ENCODE results near the gene DMC1. TPM values are rescaled to one million over a fixed set of nuclear protein-coding genes. Genes with fewer than 3 reads are reported as not detected.
A peak's percentile ranks its signal among the peaks of the same experiment; 100 is the strongest.
"Not testable (repeated sequence)": the region's sequence is repeated elsewhere in the genome, so short reads cannot be mapped to it uniquely, and the experiment has no call there.

DMC1 gene
- total RNA-seq, 1 donor from 2014 or later = 22.8 TPM

GRCh38 chr22:38477585-38477984 is 92.4 kb downstream of the DMC1 start:
- H3K36me3 ChIP-seq = peaks cover 3% of the 10 kb centered on the region
- H3K4me1 ChIP-seq = no peaks in the 10 kb centered on the region
- H3K9ac ChIP-seq = no peak overlapping the region
- peaks cover 18% of the 10 kb centered on the region for H3K36me3 Mint-ChIP-seq
- H3K9me3 ChIP-seq (ENCODE audit: low read depth) = no peaks in the 10 kb centered on the region
- H3K27ac Mint-ChIP-seq = no peak overlapping the region
- peaks cover 48% of the 10 kb centered on the region for H3F3A ChIP-seq (ENCODE audit: low read depth)
- no peak overlapping the region for H3K27ac ChIP-seq
- no peaks in the 10 kb centered on the region for H3K9me3 Mint-ChIP-seq
- H3K4me3 ChIP-seq = no peak overlapping the region
- H4K20me1 ChIP-seq (ENCODE audit: low read depth) = peaks cover 3% of the 10 kb centered on the region
- H2AFZ ChIP-seq (replicated peaks) = no peak overlapping the region
- H3K79me2 ChIP-seq (ENCODE audit: low read depth) = no peaks in the 10 kb centered on the region
- H3K27me3 ChIP-seq = no peaks in the 10 kb centered on the region
- no peak for DNase-seq (ENCODE audit: low spot score)
- TF ChIP-seq EZH2 (IDR thresholded peaks at IDR 0.05) = no peak
- no peak for TF ChIP-seq CTCF (IDR thresholded peaks at IDR 0.05)
- TF ChIP-seq EZH2phosphoT487 (IDR thresholded peaks at IDR 0.05) = no peak
- H3K4me2 ChIP-seq = no peak overlapping the region
- H3K27me3 Mint-ChIP-seq (ENCODE audit: insufficient read depth, low read depth) = peaks cover 3% of the 10 kb centered on the region
- peak overlapping the region; percentile 41 for H3K4me3 Mint-ChIP-seq
- peaks cover 6% of the 10 kb centered on the region for H3K4me1 Mint-ChIP-seq

DNA sequence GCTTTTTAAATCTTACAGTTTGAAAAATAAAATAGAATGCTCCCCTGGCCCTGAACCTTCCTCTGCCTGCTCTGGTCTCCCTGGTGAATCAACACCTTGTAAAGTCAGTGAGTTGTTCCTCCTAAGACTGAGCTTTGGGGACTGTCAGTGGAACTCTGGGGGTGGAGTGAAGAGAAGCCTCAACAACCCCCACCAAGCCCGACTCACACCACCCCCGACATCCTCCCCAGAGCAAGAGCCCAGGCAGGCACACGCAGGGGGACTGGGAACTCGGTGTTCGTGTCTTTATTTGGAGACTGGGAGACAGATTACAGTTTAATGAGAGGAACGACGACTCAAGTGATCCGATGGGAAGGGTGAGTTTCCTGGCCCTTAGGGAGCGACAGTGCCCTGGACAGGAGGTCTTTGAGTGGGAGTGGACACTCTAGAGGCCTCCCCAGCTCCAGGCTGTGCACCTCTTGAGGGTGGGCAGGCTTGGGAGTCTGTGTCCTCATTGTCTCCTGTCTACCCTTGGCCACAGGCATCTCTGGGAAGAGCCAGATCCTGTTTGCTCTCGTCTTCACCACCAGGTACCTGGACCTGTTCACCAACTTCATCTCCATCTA is 95.9 kb downstream of the DMC1 start:
- Mint-ChIP-seq H3K9me3 (no peaks in the 10 kb centered on the region), H3K36me3 (no peaks in the 10 kb centered on the region), H3K27ac (no peak overlapping the region), H3K4me3 (no peak overlapping the region), H3K4me1 (peaks cover 2% of the 10 kb centered on the region), H3K27me3 (ENCODE audit: insufficient read depth, low read depth) (peaks cover 11% of the 10 kb centered on the region)
- Histone ChIP-seq H3K4me2 (no peak overlapping the region), H3K9ac (no peak overlapping the region), H3K79me2 (ENCODE audit: low read depth) (no peaks in the 10 kb centered on the region), H3K27me3 (peaks cover 3% of the 10 kb centered on the region), H3K9me3 (ENCODE audit: low read depth) (no peaks in the 10 kb centered on the region), H3K36me3 (no peaks in the 10 kb centered on the region), H3F3A (ENCODE audit: low read depth) (peaks cover 13% of the 10 kb centered on the region), H2AFZ (replicated peaks) (no peak overlapping the region), H3K27ac (no peak overlapping the region), H4K20me1 (ENCODE audit: low read depth) (no peaks in the 10 kb centered on the region), H3K4me1 (no peaks in the 10 kb centered on the region), H3K4me3 (no peak overlapping the region)
- TF ChIP-seq CTCF (IDR thresholded peaks at IDR 0.05) = no peak
- TF ChIP-seq EZH2 (IDR thresholded peaks at IDR 0.05) = no peak
- TF ChIP-seq EZH2phosphoT487 (IDR thresholded peaks at IDR 0.05) = no peak
- DNase-seq (ENCODE audit: low spot score) = no peak

DNA sequence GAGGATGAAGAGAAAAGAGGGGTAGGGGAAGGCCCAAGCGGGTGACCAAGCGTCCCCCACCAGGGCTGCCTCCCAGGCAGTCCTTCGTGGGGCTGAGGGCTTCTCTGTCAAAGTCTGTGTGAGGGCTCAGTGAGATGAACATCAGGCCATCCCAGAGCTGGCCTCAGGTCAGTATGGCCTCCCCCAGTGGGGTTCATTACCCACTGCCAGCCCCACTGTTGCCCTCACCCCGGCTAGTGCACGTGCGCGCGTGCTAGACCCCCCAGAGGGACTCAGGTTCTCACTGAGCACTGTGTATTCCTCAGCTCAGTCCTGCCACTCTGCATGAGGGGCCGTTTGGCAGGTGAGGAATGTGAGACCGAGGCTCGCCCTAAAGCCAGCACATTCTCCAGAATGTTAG is 98.7 kb downstream of the DMC1 start:
- H3K36me3 Mint-ChIP-seq = no peaks in the 10 kb centered on the region
- Histone ChIP-seq H3F3A (ENCODE audit: low read depth) (peaks cover 1% of the 10 kb centered on the region), H2AFZ (replicated peaks) (no peak overlapping the region), H3K4me2 (no peak overlapping the region), H3K27ac (no peak overlapping the region), H3K4me3 (no peak overlapping the region), H3K9me3 (ENCODE audit: low read depth) (no peaks in the 10 kb centered on the region), H3K27me3 (peaks cover 32% of the 10 kb centered on the region), H4K20me1 (ENCODE audit: low read depth) (no peaks in the 10 kb centered on the region), H3K4me1 (peaks cover 10% of the 10 kb centered on the region), H3K9ac (no peak overlapping the region), H3K36me3 (no peaks in the 10 kb centered on the region), H3K79me2 (ENCODE audit: low read depth) (no peaks in the 10 kb centered on the region)
- H3K4me1 Mint-ChIP-seq = peaks cover 15% of the 10 kb centered on the region
- H3K4me3 Mint-ChIP-seq = no peak overlapping the region
- peaks cover 24% of the 10 kb centered on the region for H3K27me3 Mint-ChIP-seq (ENCODE audit: insufficient read depth, low read depth)
- TF ChIP-seq EZH2phosphoT487 (IDR thresholded peaks at IDR 0.05) = no peak
- H3K9me3 Mint-ChIP-seq = no peaks in the 10 kb centered on the region
- H3K27ac Mint-ChIP-seq = no peak overlapping the region
- DNase-seq (ENCODE audit: low spot score) = no peak

GRCh38 chr22:38470179-38470578 is 99.8 kb downstream of the DMC1 start:
- H3K79me2 ChIP-seq (ENCODE audit: low read depth); DNase-seq (ENCODE audit: low spot score); H3K27ac Mint-ChIP-seq; H3K36me3 ChIP-seq; H3K4me2 ChIP-seq; H3K27ac ChIP-seq; H4K20me1 ChIP-seq (ENCODE audit: low read depth); H3K9ac ChIP-seq; H3K9me3 Mint-ChIP-seq; H2AFZ ChIP-seq (replicated peaks); H3K9me3 ChIP-seq (ENCODE audit: low read depth); H3F3A ChIP-seq (ENCODE audit: low read depth); H3K4me3 ChIP-seq; H3K4me1 ChIP-seq; H3K36me3 Mint-ChIP-seq: not testable (repeated sequence)
- Mint-ChIP-seq H3K4me3 (peak overlapping the region; percentile 35), H3K4me1 (peaks cover 17% of the 10 kb centered on the region), H3K27me3 (ENCODE audit: insufficient read depth, low read depth) (peaks cover 29% of the 10 kb centered on the region)
- peaks cover 42% of the 10 kb centered on the region for H3K27me3 ChIP-seq

All from neural progenitor cell (in vitro differentiated cells).